Brain microvascular endothelial cell (primary cell): ENCODE data around the gene STT3B.

Experiments
- DNase-seq: peaks from one replicate; pipeline ENCODE4 v3.0.0-alpha.2; 2020
- H3K27ac ChIP-seq: fragments of 250-450 bp; sonication (Bioruptor Pico); 2 replicates; pipeline ENCODE4 v1.5.1; 2020; ENCODE audit warnings: mild to moderate bottlenecking, moderate library complexity
- H3K27me3 ChIP-seq: fragments of 250-450 bp; sonication (Bioruptor Pico); replicated peaks from 2 replicates; pipeline ENCODE4 v1.5.1; 2020; ENCODE audit warnings: mild to moderate bottlenecking
- H3K36me3 ChIP-seq: fragments of 250-450 bp; sonication (Bioruptor Pico); replicated peaks from 2 replicates; pipeline ENCODE4 v1.5.1; 2020; ENCODE audit warnings: mild to moderate bottlenecking
- H3K4me3 ChIP-seq: 2 replicates; pipeline ENCODE4 v1.5.1; 2011; ENCODE audit warnings: low read depth, mild to moderate bottlenecking, control low read depth, low read length, moderate library complexity
- CTCF ChIP-seq: IDR thresholded peaks from 2 replicates; pipeline ENCODE4 v1.5.1; 2011; ENCODE audit warnings: low read depth, mild to moderate bottlenecking, moderate library complexity, low read length, control low read depth, inconsistent platforms; ENCODE audit errors: missing control alignments
- in situ Hi-C: cut with HindIII; loops from 2 replicates; pipeline ENCODE4 v1.10.0; 2017; ENCODE audit warnings: low sequenced_read_pairs, low pct_ligation_motif_present

STT3B gene

DNA sequence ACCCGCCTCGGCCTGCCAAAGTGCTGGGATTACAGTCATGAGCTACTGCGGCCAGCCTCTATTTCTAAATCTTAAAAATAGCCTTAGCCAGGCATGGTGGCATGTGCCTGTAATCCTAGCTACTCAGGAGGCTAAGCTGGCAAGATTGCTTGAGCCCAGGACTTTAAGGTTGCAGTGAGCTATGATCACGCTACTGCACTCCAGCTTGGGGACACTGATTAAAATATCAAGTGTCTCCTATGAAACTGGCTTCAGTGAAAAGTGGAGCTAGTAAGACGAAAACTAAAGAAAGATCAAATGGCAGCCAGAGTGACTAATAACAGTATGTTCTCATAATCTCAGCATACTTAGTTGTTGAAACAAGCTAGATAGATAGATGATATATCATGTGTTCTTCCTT is 112.5 kb downstream of the STT3B start:
- H3K27me3 ChIP-seq: no peaks in the 10 kb centered on the region
- no peak overlapping the region for H3K4me3 ChIP-seq
- no peak for TF ChIP-seq CTCF
- H3K36me3 ChIP-seq: peaks cover 12% of the 10 kb centered on the region
- in situ Hi-C loops: no loop called here
- no peak for DNase-seq
- no peak overlapping the region for H3K27ac ChIP-seq

DNA sequence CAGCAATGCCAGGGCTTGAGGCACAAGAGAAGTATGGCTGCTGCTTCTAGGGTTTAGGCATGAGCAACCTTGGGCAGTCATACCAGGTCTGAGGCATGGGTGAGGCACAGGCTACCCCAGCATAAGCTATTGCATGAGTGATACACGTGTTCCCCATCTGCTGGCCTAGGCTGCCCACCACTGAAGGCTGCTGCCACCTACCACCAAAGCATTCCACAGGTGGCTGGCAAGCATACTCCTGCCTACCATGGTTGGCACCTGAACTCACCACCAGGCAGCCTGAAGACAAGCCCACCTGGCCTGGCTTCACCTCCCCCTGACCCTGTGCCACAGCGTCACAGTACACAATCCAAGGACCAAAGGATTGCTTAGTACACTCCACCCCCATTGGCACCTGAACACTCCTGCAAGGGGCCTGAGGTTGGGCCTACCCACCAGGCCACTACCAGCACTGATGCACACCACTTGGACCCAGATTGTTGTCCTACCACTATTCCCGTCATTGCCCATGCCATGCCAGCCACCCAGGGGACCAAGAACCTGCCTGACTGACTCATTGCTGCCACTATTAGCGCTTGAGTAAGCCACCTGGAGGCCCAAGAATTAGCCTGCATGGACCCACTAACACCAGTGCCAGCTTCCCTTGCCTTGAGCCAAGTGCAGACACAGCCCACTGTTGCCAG is 115.7 kb downstream of the STT3B start:
- Histone ChIP-seq H3K4me3 (no peak overlapping the region), H3K27ac (no peak overlapping the region), H3K27me3 (no peaks in the 10 kb centered on the region), H3K36me3 (peaks cover 12% of the 10 kb centered on the region)
- TF ChIP-seq CTCF: no peak
- no peak for DNase-seq
- in situ Hi-C loops: no loop called here

DNA sequence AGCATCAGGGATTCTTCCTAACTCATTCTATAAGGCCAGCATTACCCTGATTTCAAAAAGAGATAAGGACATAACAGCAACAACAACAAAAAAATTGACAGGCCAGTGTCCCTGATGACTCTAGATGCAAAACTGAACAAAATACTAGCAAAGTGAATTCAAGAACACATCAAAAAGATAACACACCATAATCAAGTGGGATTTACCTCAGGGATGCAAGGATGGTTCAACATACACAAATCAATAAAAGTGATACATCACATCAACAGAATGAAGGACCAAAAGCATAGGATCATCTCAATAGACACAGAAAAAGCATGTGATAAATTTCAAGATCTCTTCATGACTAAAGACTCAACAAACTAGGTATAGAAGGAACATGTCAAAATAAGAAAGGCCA is 119.6 kb downstream of the STT3B start:
- H3K36me3 ChIP-seq: peaks cover 6% of the 10 kb centered on the region
- no peak overlapping the region for H3K4me3 ChIP-seq
- no peaks in the 10 kb centered on the region for H3K27me3 ChIP-seq
- in situ Hi-C loops: no loop called here
- no peak for DNase-seq
- no peak overlapping the region for H3K27ac ChIP-seq
- no peak for TF ChIP-seq CTCF

GRCh38 chr3:31653464-31653863 is 120.7 kb downstream of the STT3B start:
- no peak for TF ChIP-seq CTCF
- in situ Hi-C loops: no loop called here
- no peak overlapping the region for H3K4me3 ChIP-seq
- no peaks in the 10 kb centered on the region for H3K36me3 ChIP-seq
- H3K27me3 ChIP-seq: no peaks in the 10 kb centered on the region
- no peak for DNase-seq
- H3K27ac ChIP-seq: no peak overlapping the region

DNA sequence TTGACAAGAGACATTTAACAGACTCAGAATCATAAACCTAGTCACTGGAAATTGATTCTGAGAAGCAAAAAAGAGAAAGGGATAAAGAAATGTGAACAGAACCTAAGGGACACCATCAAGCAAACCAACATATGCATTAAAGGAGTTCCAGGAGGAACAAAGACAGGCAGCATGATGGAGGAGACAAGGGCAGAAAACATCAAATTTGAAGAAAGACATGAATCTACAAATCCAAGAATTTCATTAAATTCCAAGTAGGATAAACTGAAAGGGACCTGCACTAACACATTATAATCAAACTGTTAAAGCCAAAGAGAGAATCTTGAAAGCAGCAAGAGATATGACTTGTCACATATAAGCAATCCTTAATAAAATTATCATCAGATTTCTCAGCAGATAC is 122.3 kb downstream of the STT3B start:
- Histone ChIP-seq H3K27ac (no peak overlapping the region), H3K27me3 (no peaks in the 10 kb centered on the region), H3K36me3 (no peaks in the 10 kb centered on the region), H3K4me3 (no peak overlapping the region)
- no peak for TF ChIP-seq CTCF
- in situ Hi-C loops: no loop called here
- DNase-seq: no peak

DNA sequence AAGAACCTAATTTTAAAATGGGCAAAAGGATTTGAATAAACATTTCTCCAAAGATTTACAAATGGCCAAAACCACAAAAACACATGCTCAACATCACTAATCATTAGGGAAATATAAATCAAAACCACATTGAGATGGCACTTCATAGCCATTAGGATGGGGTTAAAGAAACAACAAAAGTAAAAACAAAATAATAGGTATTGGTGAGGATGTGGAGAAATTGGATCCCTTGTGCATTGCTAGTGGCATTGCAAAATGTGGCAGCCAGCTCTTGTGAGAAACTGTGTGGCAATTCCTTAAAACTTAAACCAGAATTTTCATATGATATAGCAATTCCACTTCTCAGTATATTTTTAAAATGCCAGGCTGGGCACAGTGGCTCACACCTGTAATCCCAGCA is 126.5 kb downstream of the STT3B start:
- no peak for DNase-seq
- in situ Hi-C loops: no loop called here
- no peak overlapping the region for H3K27ac ChIP-seq
- H3K36me3 ChIP-seq: no peaks in the 10 kb centered on the region
- no peaks in the 10 kb centered on the region for H3K27me3 ChIP-seq
- no peak overlapping the region for H3K4me3 ChIP-seq
- no peak for TF ChIP-seq CTCF
